ENCODE measurements around the gene DIO3.

- TF ChIP-seq EZH2 (IDR thresholded peaks at IDR 0.05; ENCODE audit: borderline replicate concordance, low read depth, low read length, poor library complexity, severe bottlenecking) (no peak), CTCF (conservative IDR thresholded peaks at IDR 0.05; ENCODE audit: low read depth, low read length) (no peak)
These were observed 22.4 kb upstream of the DIO3 start for GRCh38 chr14:101538878-101539277.
